Panc1 (cell line): ENCODE results near the gene TMEM240. TPM values are rescaled to one million over a fixed set of nuclear protein-coding genes. Genes with fewer than 3 reads are reported as not detected.

Source experiments
- ATAC-seq: fragments of 200-7000 bp; cut with Tn5 transposase; 2 replicates; pipeline ENCODE4 v1.9.1; 2020; ENCODE audit warnings: mild to moderate bottlenecking, moderate library complexity
- BruUV-seq: library from RNA; stranded (reverse); fragments of 400-500 nt; replicated peaks from 2 replicates; lab custom pipeline; 2021; lab: Mats Ljungman, UMichigan
- CTCF ChIA-PET: fragments of 300-600 bp; sonication (Branson Sonifier 250); formaldehyde crosslinking; loops from one replicate; lab custom pipeline; 2022; ENCODE audit warnings: antibody characterized with exemption; lab: Charles Lee
- POLR2A ChIA-PET: fragments of 300-600 bp; sonication (Branson Sonifier 250); formaldehyde crosslinking; loops from one replicate; lab custom pipeline; 2022; ENCODE audit warnings: antibody characterized with exemption; lab: Charles Lee
- DNase-seq: peaks from one replicate; pipeline ENCODE4 v3.0.0-alpha.2; 2010; ENCODE audit warnings: low read depth, low spot score
- H3K27ac ChIP-seq: 2 replicates; pipeline ENCODE4 v1.5.1; 2011; ENCODE audit warnings: mild to moderate bottlenecking, low read length, inconsistent platforms
- H3K27me3 ChIP-seq: fragments of 200-500 bp; sonication (Bioruptor generic); 2 replicates; pipeline ENCODE4 v1.6.0; 2014; ENCODE audit warnings: low read length, inconsistent platforms; ENCODE audit not compliant: control insufficient read depth, insufficient read depth
- H3K36me3 ChIP-seq: fragments of 200-500 bp; sonication (Bioruptor generic); 2 replicates; pipeline ENCODE4 v1.5.1; 2014; ENCODE audit warnings: inconsistent platforms, mild to moderate bottlenecking, low read length, moderate library complexity; ENCODE audit not compliant: control insufficient read depth, insufficient read depth
- H3K4me1 ChIP-seq: 2 replicates; pipeline ENCODE4 v1.5.1; 2011; ENCODE audit warnings: inconsistent platforms, mild to moderate bottlenecking, low read length, moderate library complexity; ENCODE audit not compliant: control insufficient read depth, insufficient read depth
- H3K4me3 ChIP-seq, 2 experiments: 2 replicates each; pipeline ENCODE4 v1.5.1; 2011 to 2012; ENCODE audit warnings: low read depth in 2 of 2, low read length in 2 of 2, mild to moderate bottlenecking in 2 of 2, inconsistent platforms in 1 of 2, moderate library complexity in 1 of 2
- H3K9me3 ChIP-seq: fragments of 200-500 bp; sonication (Bioruptor generic); 2 replicates; pipeline ENCODE4 v1.5.1; 2014; ENCODE audit warnings: low read depth, mild to moderate bottlenecking, inconsistent platforms, low read length, moderate library complexity; ENCODE audit not compliant: control insufficient read depth, insufficient read depth
- CTCF ChIP-seq: fragments of 450-650 bp; IDR thresholded peaks from 2 replicates; pipeline ENCODE4 v1.5.1; 2017; ENCODE audit warnings: mild to moderate bottlenecking
- POLR2AphosphoS5 ChIP-seq: IDR thresholded peaks from 2 replicates; pipeline ENCODE4 v1.6.1; 2012; ENCODE audit warnings: mild to moderate bottlenecking, low read depth, low read length, moderate library complexity
- SIN3A ChIP-seq: IDR thresholded peaks from 2 replicates; pipeline ENCODE4 v1.6.1; 2012; ENCODE audit warnings: low read depth, mild to moderate bottlenecking, low read length, moderate library complexity, borderline replicate concordance; ENCODE audit not compliant: insufficient read depth
- TCF7L2 ChIP-seq: IDR thresholded peaks from 2 replicates; pipeline ENCODE4 v1.6.1; 2011; ENCODE audit warnings: mild to moderate bottlenecking, low read depth, low read length, inconsistent platforms
- in situ Hi-C: cut with HindIII; loops from 2 replicates; pipeline ENCODE4 v1.10.0; 2016; ENCODE audit warnings: low sequenced_read_pairs, low pct_unique_long_range_greater_than_20kb
- intact Hi-C: fragments of 100-400 bp; cut with micrococcal nuclease; formaldehyde crosslinking; loops from one replicate; pipeline ENCODE4 v1.10.0; 2022; ENCODE audit not compliant: unreplicated experiment
- total RNA-seq: library from RNA; stranded (reverse); gene quantifications from one replicate; pipeline ENCODE4 v1.2.1, GENCODE V29; 2021; ENCODE audit not compliant: unreplicated experiment
- TF ChIP-seq, protein P1 (sequence below), 2 experiments: IDR thresholded peaks; 2 replicates each; pipeline ENCODE4 v1.6.1; 2011 to 2012; ENCODE audit warnings: low read depth in 2 of 2, control low read depth in 1 of 2, low read length in 1 of 2, mild to moderate bottlenecking in 1 of 2, moderate library complexity in 1 of 2; ENCODE audit not compliant: insufficient read depth in 1 of 2

TMEM240 gene
- total RNA-seq, 1 experiment from 2014 or later, result 4.1 TPM

GRCh38 chr1:1567891-1568291 is 27.5 kb upstream of the TMEM240 start:
- BruUV-seq, result no TSS peak
- Histone ChIP-seq H3K27me3 (no peaks in the 10 kb centered on the region), H3K9me3 (no peaks in the 10 kb centered on the region), H3K4me1 (peaks cover 12% of the 10 kb centered on the region), H3K4me3 (no peak overlapping the region), H3K27ac (no peak overlapping the region), H3K36me3 (peaks cover 11% of the 10 kb centered on the region)
- ChIA-PET POLR2A (no interaction called here), CTCF (no interaction called here)
- intact Hi-C loops, result no loop called here
- DNase-seq (no peak), ATAC-seq (no peak)
- in situ Hi-C loops, result no loop called here
- no peak for TF ChIP-seq SIN3A
- no peak for TF ChIP-seq CTCF
- TF ChIP-seq, protein P1, sequence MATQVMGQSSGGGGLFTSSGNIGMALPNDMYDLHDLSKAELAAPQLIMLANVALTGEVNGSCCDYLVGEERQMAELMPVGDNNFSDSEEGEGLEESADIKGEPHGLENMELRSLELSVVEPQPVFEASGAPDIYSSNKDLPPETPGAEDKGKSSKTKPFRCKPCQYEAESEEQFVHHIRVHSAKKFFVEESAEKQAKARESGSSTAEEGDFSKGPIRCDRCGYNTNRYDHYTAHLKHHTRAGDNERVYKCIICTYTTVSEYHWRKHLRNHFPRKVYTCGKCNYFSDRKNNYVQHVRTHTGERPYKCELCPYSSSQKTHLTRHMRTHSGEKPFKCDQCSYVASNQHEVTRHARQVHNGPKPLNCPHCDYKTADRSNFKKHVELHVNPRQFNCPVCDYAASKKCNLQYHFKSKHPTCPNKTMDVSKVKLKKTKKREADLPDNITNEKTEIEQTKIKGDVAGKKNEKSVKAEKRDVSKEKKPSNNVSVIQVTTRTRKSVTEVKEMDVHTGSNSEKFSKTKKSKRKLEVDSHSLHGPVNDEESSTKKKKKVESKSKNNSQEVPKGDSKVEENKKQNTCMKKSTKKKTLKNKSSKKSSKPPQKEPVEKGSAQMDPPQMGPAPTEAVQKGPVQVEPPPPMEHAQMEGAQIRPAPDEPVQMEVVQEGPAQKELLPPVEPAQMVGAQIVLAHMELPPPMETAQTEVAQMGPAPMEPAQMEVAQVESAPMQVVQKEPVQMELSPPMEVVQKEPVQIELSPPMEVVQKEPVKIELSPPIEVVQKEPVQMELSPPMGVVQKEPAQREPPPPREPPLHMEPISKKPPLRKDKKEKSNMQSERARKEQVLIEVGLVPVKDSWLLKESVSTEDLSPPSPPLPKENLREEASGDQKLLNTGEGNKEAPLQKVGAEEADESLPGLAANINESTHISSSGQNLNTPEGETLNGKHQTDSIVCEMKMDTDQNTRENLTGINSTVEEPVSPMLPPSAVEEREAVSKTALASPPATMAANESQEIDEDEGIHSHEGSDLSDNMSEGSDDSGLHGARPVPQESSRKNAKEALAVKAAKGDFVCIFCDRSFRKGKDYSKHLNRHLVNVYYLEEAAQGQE (IDR thresholded peaks at IDR 0.05; ENCODE audit: insufficient read depth in 1 of 2, low read depth in 2 of 2, low read length in 1 of 2), result no peak
- TF ChIP-seq POLR2AphosphoS5, result no peak
- TF ChIP-seq TCF7L2, result no peak

DNA sequence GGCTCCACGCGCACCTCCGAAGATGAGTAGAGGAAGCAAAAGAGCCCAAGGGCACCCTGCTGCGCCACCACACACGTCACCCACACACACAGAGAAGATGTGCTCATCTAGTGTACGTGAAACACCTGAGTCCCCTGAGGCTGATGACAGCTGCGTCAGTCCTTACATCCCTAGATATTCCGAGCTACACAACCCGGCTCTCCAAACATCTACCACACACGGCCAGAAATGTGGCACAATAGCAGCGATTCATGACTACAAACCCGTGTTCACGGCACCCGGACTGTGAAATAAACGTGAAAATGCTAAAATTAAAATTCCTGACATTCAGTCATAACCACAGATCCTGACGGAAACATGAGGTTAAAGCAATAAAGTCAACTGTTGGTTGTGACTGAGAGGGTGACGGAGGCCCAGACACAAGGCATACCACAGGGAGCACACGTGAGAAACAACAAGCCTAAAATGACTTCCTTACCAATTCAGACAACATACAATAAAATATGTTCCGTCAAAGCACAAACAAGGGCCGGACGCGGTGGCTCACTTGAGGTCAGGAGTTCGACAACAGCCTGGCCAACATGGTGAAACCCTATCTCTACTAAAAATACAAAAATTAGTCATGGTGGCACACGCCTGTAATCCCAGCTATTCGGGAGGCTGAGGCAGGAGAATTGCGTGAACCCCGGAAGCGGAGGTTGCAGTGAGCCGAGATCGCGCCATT is 26.9 kb upstream of the TMEM240 start:
- Histone ChIP-seq H3K27me3 (no peaks in the 10 kb centered on the region), H3K4me3 (no peak overlapping the region), H3K9me3 (no peaks in the 10 kb centered on the region), H3K36me3 (peaks cover 11% of the 10 kb centered on the region), H3K4me1 (peaks cover 11% of the 10 kb centered on the region), H3K27ac (no peak overlapping the region)
- TF ChIP-seq POLR2AphosphoS5 (no peak), CTCF (no peak), TCF7L2 (no peak)
- DNase-seq (no peak), ATAC-seq (no peak)
- in situ Hi-C loops (no loop called here), intact Hi-C loops (no loop called here)
- ChIA-PET POLR2A (no interaction called here), CTCF (no interaction called here)
- TSS peak; percentile 1 for BruUV-seq
